ENCODE results near the gene PARP16.

Gene PARP16

GRCh38 chr15:65286704-65287519, at the start of gene PARP16:
PARP16 (minus strand) TSS chr15:65286883; CDS start chr15:65286426, 457 bp downstream.
- H3K4me3 ChIP-seq (ENCODE audit: low read depth, low read length): peak within 1 kb of the TSS; percentile 65
- TF ChIP-seq MYC (IDR thresholded peaks at IDR 0.05; ENCODE audit: low read depth, low read length) (peak; percentile 93), POLR2A (IDR thresholded peaks at IDR 0.05; ENCODE audit: extremely low read depth, insufficient read length) (peak; percentile 78), CTCF (IDR thresholded peaks at IDR 0.05; ENCODE audit: low read depth, low read length) (no peak), MAX (IDR thresholded peaks at IDR 0.05; ENCODE audit: low read depth, low read length) (peak; percentile 91)
- peak; percentile 95 for DNase-seq (ENCODE audit: low read depth)

- TF ChIP-seq POLR2A (IDR thresholded peaks at IDR 0.05; ENCODE audit: extremely low read depth, insufficient read length): no peak
- TF ChIP-seq MYC (IDR thresholded peaks at IDR 0.05; ENCODE audit: low read depth, low read length): no peak
- no peak for TF ChIP-seq CTCF (IDR thresholded peaks at IDR 0.05; ENCODE audit: low read depth, low read length)
- TF ChIP-seq MAX (IDR thresholded peaks at IDR 0.05; ENCODE audit: low read depth, low read length): no peak
- no peak for DNase-seq (ENCODE audit: low read depth)
These were observed 48.8 kb upstream of the PARP16 start for GRCh38 chr15:65335278-65336055.

GRCh38 chr15:65334586-65335231, 48.0 kb upstream of the PARP16 start:
- H3K4me3 ChIP-seq (ENCODE audit: low read depth, low read length): no peak overlapping the region
- no peak for TF ChIP-seq POLR2A (IDR thresholded peaks at IDR 0.05; ENCODE audit: extremely low read depth, insufficient read length)
- TF ChIP-seq MYC (IDR thresholded peaks at IDR 0.05; ENCODE audit: low read depth, low read length): no peak
- TF ChIP-seq CTCF (IDR thresholded peaks at IDR 0.05; ENCODE audit: low read depth, low read length): no peak
- no peak for TF ChIP-seq MAX (IDR thresholded peaks at IDR 0.05; ENCODE audit: low read depth, low read length)
- no peak for DNase-seq (ENCODE audit: low read depth)

More at GRCh38 chr15:65335278-65336055, 48.8 kb upstream of the PARP16 start:
- H3K4me3 ChIP-seq (ENCODE audit: low read depth, low read length): no peak overlapping the region

GRCh38 chr15:65333856-65334255, 47.2 kb upstream of the PARP16 start:
- TF ChIP-seq MYC (IDR thresholded peaks at IDR 0.05; ENCODE audit: low read depth, low read length): no peak
- no peak for TF ChIP-seq CTCF (IDR thresholded peaks at IDR 0.05; ENCODE audit: low read depth, low read length)
- TF ChIP-seq POLR2A (IDR thresholded peaks at IDR 0.05; ENCODE audit: extremely low read depth, insufficient read length): no peak
- TF ChIP-seq MAX (IDR thresholded peaks at IDR 0.05; ENCODE audit: low read depth, low read length): no peak
- H3K4me3 ChIP-seq (ENCODE audit: low read depth, low read length): no peak overlapping the region
- no peak for DNase-seq (ENCODE audit: low read depth)

GRCh38 chr15:65333148-65333820, 46.6 kb upstream of the PARP16 start:
- DNase-seq (ENCODE audit: low read depth): no peak
- TF ChIP-seq POLR2A (IDR thresholded peaks at IDR 0.05; ENCODE audit: extremely low read depth, insufficient read length): no peak
- no peak for TF ChIP-seq MYC (IDR thresholded peaks at IDR 0.05; ENCODE audit: low read depth, low read length)
- TF ChIP-seq CTCF (IDR thresholded peaks at IDR 0.05; ENCODE audit: low read depth, low read length): no peak
- TF ChIP-seq MAX (IDR thresholded peaks at IDR 0.05; ENCODE audit: low read depth, low read length): no peak
- no peak overlapping the region for H3K4me3 ChIP-seq (ENCODE audit: low read depth, low read length)
